Stimulated activated CD8-positive, alpha-beta memory T cell treated with anti-CD3 and anti-CD28 coated beads, Interleukin-2, amount 100 ng/mL, for 1 hour (primary cell): ENCODE measurements around the gene LDLRAD4.

Source experiments
- DNase-seq, 2 donors: peaks; one replicate each; pipeline ENCODE4 v3.0.0-alpha.2; 2020; ENCODE audit warnings: low read depth in 2 of 2

Gene LDLRAD4

DNA sequence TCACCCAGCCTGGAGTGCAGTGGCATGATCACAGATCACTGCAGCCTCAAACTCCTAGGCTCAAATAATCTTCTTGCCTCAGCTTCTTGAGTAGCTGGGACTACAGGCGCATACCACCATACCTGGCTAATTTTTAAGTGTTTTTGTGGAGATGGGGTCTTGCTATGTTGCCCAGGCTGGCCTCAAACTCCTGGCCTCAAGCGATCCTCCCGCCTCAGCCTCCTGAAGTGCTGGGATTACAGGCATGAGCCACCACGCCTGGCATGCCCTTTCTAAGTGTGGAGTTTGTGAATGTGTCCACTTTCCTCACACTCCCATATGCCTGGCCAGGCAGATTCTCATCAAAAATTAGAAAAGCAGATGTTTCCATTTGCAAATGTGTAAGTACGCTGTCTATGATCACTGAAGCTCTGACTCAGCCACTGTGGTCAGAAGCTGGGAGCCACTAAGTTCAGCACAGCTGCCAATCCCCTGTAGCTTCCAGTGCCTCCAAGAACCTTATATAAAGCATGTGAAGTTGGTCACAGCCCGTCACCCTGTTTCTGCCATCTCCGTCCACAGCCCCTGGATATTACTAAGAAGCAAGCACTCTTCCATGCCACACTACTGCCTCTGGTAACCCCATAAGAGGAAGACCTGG lies 352.4 kb downstream of the LDLRAD4 start:
- DNase-seq, result no peak

DNA sequence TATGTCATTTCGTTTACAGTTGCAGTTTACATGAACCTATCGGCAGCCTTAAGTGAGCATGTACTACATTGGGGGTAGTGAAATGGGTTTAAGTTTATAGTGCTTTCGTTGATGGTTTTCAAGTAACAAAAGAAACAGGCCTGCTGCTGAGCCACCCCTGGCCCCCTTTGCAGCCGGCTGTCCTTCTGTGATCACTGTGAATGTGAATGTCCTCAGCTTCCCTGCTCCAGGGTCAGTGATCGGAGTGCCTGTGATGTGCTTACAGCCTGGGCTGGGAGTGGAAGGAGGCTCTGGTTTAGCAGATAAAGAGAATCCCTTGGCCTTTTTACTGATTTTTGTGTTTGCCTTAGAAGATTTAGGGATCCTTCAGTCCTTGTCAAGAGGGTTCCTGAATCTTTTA lies 353.6 kb downstream of the LDLRAD4 start:
- no peak for DNase-seq

DNA sequence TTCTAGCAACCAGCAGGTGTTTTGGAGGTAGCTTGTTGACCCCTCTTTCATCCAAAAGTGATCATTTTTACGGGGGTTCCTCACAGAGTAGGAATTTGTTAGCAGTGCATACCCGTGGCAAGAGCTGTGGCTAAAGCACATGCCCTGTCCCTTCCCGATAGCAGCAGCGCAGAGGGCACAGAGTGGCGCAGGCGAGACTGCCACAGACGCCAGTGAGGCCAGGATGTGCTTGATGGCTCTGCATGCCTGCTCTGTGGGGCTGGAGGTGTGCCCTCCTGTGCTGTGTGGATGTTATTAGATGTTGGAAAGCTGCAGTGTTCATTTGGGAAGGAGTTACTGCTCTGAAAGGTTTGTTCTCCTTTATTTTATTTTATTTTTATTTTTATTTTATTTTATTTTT lies 354.2 kb downstream of the LDLRAD4 start:
- DNase-seq, result no peak

DNA sequence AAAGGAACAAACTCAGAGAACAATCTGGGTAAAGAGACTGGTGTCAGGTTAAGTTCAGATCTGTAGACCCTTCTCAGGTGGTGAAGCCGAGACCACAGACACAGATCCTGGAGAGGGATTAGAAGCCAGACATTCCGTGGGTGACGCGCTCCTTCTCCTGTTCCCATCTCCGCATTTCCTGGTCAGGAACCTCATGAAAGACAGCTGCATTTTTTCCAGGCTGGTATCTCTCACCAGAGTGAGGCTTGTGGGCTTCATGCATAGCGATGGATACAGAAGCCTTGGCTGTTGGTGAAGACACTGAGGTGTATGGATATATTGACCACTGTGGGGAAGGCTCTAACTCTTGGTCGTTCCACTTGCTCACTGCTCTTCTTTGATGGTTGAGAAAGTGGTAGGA lies 355.2 kb downstream of the LDLRAD4 start:
- no peak for DNase-seq

DNA sequence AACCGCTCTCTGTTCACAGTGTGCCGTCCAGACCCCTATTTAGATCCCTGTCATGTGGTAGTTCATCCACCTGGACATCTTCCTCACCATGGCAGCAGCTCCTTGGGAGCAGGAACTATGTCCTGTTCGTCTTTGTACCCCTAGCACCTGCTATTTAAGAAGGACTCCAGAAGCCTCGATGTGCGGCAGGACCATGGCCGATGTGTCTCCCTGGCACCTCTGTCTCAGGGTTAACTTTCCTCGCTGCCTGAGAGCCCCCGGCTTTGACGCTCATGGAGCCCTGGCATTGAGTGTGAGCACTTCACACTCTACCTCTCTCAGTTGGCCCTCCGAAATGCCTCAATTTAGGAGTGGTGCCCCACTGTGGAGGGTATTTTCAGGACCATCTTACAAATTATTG lies 355.8 kb downstream of the LDLRAD4 start:
- no peak for DNase-seq

DNA sequence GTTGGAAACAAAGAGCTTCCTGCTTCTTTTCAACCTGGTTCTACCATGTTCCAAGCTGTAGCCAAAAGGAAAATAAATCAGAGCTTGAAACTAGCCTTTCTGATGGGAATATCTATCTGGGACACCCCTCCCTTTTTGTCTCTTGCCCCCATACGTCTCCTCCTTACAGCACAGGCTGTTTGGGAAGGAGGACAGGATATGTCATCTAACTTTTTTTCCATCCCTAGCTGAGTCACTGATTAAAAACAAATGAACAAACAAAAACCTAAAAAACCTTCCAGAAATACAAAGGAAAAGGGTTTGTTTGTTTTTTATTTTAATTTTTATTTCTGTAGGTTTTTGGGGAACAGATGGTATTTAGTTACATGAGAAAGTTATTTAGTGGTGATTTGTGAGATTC lies 356.2 kb downstream of the LDLRAD4 start:
- no peak for DNase-seq

DNA sequence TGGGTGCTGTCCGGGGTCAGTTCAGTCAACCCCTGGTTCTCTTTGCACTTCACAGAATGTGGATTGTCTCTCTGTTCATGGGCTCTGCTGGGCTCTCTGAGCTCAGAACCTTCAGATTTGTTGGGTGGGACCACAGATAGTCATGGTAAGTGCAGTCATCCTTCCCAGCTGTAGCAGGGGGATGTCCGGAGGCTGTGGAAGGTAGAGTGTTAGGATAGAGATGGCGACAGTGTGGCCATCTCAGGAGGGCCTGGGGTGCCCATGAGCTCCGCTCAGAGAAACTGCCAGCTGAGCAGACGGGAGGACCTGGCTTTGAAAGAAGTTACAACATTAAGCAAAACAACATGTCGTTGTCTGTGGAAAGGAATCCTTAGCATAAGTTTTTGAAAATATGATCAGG lies 358.0 kb downstream of the LDLRAD4 start:
- DNase-seq, result no peak

DNA sequence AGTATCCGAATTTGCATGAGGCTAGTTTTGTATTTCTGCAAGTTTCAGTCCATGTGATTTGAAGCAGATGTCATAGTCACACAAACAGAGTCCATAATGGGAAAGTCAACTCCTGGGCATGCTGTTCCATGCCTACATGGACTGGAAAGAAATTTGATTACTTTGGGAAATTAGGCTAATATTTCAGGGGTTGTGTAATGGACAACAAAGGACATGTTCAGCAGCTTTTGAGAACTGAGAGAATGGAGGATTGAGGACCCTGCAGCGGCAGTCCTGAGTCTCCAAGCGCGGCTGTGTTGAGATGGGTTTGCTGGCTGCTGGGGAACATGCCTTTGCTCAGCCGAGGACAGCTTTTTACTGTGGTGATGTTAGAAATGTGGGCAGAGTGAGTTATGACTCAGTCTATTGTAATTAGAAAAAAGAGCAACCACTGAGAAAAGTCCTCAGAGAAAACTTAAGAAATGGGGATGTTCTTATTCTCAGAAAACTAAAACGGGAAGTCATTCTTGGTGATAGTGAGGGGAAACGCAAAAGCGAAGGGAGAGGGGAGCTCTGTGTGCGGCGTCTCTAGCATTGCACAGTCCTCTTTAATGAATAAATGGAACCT lies 358.6 kb downstream of the LDLRAD4 start:
- no peak for DNase-seq

DNA sequence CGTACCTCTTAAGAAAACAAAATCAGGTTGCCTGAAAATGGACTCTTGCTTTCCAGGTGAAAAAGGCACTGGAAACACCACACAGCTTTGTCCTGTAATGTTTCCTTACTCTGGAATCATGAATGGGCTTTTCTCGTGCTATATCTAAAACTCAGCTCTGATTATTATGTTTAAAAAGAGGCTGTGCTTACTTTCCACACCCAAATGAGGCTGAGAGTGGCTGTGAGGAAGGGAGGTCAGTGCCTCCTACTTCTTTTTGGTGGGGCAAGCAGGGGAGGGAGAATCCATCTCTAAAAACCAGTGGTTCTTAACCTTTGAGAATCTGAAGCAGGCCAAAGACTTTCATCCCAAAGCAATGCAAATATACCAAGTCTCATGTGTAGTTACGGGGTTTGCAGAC lies 359.2 kb downstream of the LDLRAD4 start:
- DNase-seq, result no peak

DNA sequence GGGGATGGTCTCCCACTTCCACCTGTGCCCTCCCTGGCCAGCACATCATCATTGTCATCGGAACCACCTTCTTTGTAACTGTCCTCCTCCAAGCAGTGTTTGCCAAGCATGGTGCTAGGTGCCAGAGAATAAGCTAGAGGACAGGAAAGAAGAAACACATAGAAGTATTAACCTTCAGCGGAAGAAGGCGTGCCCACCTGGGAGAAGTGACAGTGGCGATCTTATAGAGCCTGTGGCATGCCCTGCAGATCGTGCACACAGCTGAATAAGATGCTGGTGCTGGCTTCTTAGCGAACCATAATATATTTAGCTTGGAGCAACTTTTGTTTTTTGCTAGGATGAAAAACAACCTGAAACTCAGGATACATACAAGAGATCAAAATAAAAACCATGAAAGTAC lies 359.8 kb downstream of the LDLRAD4 start:
- DNase-seq, result no peak

DNA sequence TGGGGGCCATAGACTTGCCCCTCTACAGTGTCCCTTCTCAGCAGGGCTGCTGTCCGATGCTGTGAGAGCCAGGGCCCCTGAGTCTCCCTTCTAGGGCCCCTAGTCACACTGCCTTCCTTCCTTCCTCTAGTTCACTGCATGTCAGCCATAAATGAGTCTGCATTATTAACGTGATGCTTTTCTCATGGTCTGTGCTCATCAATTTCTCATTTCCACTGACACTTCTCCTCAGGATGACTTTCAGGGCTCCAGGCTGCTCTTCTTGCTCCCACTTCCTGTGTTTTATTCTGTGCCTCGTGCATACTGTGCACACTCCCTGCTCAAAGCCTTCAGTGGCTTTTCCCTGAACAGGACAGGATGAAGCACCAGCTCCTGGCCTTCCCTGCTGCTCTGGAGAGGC lies 361.3 kb downstream of the LDLRAD4 start:
- DNase-seq, result no peak

DNA sequence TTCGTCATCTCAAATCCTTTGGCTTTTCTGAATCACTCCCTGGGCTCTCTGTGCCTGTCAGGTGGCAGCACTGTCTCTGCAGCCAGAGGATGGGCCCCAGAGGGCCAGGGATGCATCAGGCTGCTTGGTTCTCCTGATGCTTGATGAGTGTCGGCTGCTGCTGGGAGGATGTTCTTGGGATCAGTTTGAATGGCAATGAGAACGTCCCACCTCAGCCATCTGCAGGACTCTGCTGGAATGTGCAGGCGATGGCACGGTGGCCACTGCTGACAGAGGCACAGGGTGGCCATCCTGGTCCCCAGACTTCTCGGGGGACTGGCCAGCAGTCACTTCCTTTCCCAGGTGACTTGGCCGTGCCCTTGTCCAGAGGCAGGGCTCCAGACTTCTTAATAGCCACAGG lies 361.8 kb downstream of the LDLRAD4 start:
- DNase-seq, result no peak

DNA sequence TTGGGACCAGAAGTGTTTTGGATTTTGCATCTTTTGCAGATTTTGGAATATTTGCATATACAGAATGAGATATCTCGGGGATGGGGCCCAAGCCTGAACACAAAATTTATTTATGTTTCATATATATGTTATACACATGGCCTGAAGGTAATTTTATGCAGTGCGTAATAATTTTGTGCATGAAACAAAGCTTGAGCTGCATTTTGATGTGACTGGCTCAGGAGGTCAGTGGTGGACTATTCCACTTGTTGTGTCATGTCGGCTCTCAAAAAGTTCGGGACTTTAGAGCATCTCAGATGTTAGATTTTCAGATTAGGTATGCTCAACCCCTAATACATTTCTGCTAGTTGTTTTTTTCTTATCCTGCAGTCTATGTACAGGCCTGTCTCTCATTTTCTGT lies 362.4 kb downstream of the LDLRAD4 start:
- DNase-seq, result no peak

DNA sequence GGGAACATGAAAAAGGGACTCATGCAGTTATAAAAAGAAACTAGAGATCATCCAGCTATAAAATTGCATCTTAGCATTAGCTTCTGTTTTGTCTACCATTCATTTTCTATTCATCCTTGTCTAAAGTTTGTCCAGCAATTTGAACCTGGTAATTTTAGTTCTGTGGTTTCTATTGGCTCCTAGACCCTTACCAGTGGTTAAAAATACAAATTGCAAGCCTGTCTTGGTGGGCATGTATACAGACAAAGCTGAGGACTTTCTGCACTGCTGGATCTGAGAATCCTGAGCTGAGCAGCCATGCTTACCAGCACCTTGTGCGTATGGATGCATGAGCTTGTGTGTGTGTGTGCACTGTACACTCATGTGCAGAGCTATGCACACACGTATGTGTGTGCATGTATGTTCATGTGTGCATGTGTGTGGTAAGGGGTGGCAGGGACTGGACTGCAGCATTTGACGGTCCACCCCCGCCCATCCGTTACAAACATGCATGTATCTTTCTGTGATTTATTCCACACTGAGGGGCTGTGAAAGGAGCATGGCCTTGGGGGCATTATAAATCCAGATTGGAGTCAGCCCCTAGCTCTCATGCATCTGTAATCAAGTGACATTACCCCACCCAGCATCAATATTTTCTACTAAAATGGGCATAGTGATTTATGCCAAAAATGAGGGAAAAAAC lies 363.1 kb downstream of the LDLRAD4 start:
- DNase-seq, result no peak

DNA sequence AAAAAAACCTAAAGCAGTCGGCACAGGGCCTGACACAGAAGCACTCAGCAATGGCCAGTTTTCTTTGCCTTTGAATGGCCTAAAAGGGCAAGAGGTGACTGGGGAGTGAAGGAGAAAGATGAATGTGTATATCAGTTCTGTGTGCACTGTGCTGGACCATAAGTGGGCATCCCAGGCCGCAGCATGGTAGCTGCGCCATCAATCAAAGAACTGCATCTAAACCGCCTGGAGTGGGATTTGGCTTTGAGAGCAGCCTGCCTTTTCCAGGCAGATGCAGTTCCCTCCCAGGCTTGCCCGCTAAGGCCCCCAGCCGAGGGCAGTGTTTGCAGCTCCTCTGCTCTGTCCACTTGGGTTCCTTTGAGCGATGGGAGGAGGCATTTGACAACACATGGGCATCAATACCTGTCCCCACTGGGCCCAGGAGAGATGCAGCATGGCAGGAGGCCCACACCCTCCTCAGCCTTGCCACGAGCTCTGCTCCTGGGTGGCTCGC lies 363.7 kb downstream of the LDLRAD4 start:
- no peak for DNase-seq

DNA sequence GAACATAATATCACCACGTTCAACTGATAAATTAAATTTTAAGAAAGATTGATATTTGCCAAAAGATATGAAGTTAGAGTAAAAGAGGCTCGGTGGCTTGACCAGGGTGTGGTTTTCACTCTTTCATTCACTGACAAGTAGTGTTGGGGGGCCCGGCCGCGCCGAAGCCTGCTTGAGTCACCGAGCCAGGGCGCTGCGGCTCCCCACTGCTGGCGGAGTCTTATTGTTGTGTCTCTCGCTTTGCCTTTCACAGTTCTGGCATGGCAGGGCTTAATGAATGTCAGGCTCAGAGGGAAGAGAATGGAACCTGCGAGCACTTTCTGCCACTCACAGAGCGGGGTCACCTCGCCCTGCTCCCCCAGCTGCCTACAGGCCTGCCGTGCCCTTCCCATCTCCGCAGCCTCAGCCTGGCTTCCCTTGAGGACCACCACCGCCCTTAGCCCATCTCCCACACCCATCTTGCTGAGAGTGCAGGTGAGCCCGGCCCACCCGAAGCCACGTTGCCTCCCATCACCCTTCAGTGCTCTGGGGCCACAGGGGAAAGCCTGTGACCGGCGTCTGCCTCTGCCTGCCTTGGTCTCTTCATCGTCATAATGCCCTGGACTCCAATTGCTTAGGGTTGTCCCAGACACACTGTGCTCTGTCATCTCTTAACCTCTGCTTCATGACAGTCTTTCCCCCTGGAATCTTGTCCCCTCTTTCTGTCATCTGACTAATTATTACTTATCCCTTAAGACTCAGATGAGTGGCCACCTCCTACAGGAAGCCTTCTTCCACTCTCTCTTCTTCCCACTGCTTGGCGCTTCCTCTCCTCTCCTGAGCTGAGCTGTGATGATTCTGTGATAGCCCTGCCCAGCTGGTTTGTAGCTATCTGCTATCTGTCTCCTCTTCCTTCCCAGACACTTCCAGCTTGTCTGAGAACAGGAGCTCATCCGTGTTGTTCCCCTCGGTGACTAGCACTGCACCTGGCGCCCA lies 365.3 kb downstream of the LDLRAD4 start:
- DNase-seq, result no peak

DNA sequence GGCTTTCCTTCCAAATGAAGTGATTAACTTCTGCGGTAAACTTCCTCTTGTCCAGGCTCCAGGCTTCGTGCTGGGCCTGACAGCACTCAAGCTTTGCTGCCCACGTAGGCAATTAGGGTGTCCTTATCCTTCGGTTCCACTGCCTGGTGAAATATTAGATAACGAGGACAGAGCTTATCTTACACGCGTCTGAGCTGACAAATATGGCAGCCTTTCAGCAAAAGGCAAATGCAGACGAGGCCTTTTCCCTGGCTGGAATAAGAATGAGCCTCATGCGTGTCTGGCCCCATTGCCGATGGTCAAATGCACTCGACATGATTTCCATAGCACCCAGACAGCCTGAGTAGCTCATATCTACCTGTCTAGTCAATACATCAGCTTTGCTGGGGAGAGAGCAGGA lies 366.3 kb downstream of the LDLRAD4 start:
- DNase-seq, result no peak

DNA sequence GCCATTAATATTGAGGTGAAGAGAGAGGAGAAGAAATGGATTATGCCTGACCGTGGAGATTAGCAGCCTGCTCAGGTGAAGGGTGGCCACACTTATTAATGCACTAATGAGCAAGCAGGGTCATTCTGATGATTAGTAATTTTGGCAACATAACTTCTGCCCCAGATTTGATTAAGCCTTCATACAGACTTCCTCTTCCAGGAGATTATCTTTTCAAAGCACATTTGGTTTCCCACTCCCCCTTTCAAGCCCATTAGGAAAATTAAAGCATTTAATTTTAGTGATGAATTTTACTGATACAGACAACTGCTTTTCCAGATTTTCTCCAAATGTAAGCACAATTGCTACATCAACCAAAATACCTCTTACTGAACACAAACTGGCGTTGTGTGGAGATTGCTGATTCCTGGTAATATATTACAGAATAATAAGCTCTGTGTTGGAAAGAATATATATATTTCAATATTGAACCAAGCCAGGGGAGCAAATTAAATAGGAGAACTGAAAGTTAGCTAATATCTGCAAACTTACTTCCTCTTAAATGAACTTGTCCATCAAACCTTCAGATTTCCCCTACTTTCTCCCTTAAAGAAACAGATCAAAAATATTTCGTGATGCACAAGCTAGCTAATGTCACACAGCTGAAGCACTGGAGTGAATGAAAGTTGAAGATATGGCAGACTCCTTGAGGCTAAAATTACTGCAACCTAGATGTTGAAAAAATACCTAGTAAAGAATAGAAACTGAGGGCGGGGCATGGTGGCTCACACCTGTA lies 367.0 kb downstream of the LDLRAD4 start:
- no peak for DNase-seq

DNA sequence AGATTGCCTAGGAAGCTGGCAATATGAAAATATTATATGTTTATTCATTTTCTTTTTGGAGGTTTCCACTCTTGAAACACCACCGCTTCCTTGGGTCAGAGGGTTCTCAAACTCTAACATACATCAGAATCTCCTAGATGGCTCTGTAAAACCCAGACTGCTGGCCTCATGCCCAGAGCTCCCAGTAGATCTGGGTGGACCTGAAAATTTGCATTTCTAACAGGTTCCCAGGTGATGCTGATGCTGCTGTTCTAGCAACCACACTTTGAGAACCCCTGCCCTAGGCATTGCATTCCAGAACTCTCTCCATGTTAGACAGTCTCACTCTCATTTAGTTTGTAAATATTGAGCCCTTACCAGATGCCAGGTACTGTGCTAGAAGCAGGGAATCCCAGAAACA lies 368.4 kb downstream of the LDLRAD4 start:
- DNase-seq, result no peak

DNA sequence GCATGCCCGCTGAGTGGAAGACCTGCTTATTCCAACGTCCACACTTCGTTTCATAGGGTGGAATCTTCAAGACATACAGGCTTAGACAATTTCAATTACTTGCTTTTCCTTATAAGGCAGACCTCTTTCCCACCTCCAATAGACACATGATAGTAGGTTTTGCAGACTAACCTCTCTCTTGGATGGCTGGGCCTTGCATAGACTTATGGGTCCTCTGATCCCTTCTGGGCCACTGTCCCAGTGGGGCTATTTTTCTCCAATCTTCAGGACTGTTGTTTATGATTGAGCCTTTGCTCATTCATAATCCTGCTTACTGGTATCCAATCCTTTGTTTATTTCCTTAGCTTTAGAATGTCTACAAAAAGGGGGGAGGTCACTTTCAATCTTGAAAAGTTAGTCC lies 368.9 kb downstream of the LDLRAD4 start:
- DNase-seq, result no peak

DNA sequence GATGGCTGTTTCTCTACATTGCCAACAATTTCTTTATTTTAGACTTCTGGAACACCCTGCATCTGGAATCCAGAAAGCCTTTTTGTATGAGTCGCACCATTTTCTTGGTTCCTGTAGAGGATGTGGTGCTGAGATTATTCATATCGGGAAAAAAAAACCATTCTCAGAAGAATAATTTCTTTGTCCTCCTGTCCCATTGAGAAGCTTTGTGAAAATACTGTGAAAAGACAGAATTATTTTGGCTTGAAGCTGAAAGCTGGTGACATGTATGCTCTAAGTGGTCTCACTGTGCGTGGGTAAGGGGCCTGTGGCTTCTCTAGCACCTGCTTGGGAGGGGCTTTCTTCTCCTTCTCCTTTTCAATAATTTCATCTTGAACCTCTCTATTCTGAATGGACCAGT lies 369.4 kb downstream of the LDLRAD4 start:
- DNase-seq, result no peak
